ENCODE results near the gene RUNX2.

The RUNX2 gene

DNA sequence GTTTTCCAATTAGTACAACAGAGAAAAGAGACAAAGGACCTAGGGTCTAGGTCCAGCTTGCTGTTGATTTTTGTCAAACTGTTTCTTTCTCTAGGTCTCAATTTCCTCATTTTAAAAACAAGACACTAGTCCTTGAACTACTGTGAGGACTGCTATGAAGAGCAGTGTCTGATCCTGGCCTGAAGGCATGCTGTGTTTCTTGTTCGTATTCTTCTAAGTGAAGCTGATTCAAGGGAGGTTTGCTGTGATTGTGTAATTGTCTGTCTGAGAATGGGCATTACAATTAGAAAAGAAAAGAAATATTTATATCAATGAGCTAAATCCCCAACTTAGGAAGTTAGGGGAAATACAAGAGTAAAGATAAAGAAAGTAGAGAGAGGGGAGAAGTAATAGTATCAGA lies 277.8 kb downstream of the RUNX2 start:
- no peak overlapping the region for H3K27ac ChIP-seq
- TF ChIP-seq, protein P1, sequence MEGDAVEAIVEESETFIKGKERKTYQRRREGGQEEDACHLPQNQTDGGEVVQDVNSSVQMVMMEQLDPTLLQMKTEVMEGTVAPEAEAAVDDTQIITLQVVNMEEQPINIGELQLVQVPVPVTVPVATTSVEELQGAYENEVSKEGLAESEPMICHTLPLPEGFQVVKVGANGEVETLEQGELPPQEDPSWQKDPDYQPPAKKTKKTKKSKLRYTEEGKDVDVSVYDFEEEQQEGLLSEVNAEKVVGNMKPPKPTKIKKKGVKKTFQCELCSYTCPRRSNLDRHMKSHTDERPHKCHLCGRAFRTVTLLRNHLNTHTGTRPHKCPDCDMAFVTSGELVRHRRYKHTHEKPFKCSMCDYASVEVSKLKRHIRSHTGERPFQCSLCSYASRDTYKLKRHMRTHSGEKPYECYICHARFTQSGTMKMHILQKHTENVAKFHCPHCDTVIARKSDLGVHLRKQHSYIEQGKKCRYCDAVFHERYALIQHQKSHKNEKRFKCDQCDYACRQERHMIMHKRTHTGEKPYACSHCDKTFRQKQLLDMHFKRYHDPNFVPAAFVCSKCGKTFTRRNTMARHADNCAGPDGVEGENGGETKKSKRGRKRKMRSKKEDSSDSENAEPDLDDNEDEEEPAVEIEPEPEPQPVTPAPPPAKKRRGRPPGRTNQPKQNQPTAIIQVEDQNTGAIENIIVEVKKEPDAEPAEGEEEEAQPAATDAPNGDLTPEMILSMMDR (conservative IDR thresholded peaks at IDR 0.05) = no peak
- no peak for TF ChIP-seq ZFX (IDR thresholded peaks at IDR 0.05)

- H3K27ac ChIP-seq = no peak overlapping the region
- TF ChIP-seq, protein P1 (conservative IDR thresholded peaks at IDR 0.05) = no peak
- no peak for TF ChIP-seq ZFX (IDR thresholded peaks at IDR 0.05)
These were observed 278.8 kb downstream of the RUNX2 start for GRCh38 chr6:45606831-45607400.

DNA sequence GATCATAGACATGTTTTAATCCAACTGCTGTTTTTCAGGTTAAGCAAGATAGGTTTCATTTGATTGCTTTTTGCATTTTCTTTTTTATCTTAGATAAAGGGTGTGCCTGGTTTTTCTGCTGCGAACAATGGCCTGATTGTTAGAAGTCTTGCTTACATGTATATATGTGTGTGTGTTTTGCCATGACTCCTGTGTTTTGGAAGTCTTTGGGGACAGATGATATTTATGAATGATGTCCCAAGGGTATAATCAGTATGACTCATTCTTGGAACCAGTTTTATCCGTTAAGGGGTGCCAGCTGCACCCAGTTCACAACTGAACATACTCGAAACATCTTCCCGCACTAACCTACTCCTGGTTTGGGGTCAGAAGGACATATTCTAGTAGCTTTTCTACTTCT lies 279.7 kb downstream of the RUNX2 start:
- TF ChIP-seq, protein P1 (conservative IDR thresholded peaks at IDR 0.05) = no peak
- TF ChIP-seq ZFX (IDR thresholded peaks at IDR 0.05) = no peak
- H3K27ac ChIP-seq = no peak overlapping the region

- no peak overlapping the region for H3K27ac ChIP-seq
- TF ChIP-seq, protein P1 (conservative IDR thresholded peaks at IDR 0.05) = no peak
- TF ChIP-seq ZFX (IDR thresholded peaks at IDR 0.05) = no peak
These were observed 280.3 kb downstream of the RUNX2 start for GRCh38 chr6:45608252-45608913.

DNA sequence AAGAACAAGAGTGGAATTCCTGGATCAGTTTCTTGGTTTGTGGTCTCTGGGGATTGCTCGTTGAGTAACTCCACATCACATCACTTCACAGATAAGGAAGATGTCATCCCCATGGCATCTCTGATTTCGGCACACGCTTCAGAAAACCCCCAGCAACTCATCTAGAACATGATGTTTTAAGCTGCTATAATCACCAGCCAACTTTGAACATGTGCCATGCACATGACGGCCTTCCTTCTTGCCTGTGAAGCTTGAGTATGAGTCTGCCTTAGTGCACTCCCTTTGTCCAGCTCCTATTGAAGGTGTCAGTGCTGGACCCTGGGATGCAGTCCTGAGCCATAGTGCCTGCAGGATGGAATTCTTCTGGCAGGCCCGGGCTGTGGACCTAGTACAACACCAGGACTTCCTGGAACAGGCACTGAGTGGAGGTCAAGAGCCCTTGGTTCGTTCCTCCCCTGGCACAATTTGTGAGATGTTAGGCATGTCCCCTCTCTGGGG lies 281.1 kb downstream of the RUNX2 start:
- H3K27ac ChIP-seq = no peak overlapping the region
- no peak for TF ChIP-seq ZFX (IDR thresholded peaks at IDR 0.05)

GRCh38 chr6:45610374-45610773 lies 282.2 kb downstream of the RUNX2 start:
- TF ChIP-seq ZFX (IDR thresholded peaks at IDR 0.05) = no peak
- TF ChIP-seq, protein P1 (conservative IDR thresholded peaks at IDR 0.05) = no peak
- H3K27ac ChIP-seq = no peak overlapping the region

- TF ChIP-seq, protein P1 (conservative IDR thresholded peaks at IDR 0.05) = no peak
- no peak overlapping the region for H3K27ac ChIP-seq
These were observed 282.7 kb downstream of the RUNX2 start for GRCh38 chr6:45610832-45611231.

DNA sequence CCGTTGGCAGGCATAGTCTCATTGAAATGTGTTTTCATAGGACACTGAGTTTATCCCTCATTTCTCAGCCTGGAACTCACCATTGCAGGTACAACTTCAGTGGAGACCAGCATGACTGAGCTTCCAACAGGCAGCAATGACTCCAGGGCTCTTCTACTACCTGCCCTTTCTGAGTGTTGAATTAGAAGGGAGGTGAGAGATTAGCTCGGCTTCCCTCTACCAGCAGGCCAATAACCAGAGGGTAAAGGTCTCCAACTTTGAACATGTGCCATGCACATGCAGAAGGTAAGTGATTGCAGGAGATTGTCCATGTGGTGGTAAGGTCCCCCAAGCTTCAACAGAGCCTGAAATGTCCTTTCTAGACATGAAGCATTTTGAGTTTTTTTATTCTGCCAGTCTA lies 283.4 kb downstream of the RUNX2 start:
- TF ChIP-seq, protein P1 (conservative IDR thresholded peaks at IDR 0.05) = no peak
- no peak for TF ChIP-seq ZFX (IDR thresholded peaks at IDR 0.05)

More for the DNA sequence above, 283.4 kb downstream of the RUNX2 start:
- no peak overlapping the region for H3K27ac ChIP-seq

Measured in C4-2B (cell line).